ENCODE results near the gene FBL.

GRCh38 chr19:39796000-39796498 is 50.1 kb downstream of the FBL start:
- TF ChIP-seq POLR2A (IDR thresholded peaks at IDR 0.05) (no peak), POLR2AphosphoS5 (IDR thresholded peaks at IDR 0.05) (no peak)
- TF ChIP-seq, protein P1, sequence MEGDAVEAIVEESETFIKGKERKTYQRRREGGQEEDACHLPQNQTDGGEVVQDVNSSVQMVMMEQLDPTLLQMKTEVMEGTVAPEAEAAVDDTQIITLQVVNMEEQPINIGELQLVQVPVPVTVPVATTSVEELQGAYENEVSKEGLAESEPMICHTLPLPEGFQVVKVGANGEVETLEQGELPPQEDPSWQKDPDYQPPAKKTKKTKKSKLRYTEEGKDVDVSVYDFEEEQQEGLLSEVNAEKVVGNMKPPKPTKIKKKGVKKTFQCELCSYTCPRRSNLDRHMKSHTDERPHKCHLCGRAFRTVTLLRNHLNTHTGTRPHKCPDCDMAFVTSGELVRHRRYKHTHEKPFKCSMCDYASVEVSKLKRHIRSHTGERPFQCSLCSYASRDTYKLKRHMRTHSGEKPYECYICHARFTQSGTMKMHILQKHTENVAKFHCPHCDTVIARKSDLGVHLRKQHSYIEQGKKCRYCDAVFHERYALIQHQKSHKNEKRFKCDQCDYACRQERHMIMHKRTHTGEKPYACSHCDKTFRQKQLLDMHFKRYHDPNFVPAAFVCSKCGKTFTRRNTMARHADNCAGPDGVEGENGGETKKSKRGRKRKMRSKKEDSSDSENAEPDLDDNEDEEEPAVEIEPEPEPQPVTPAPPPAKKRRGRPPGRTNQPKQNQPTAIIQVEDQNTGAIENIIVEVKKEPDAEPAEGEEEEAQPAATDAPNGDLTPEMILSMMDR (IDR thresholded peaks at IDR 0.05) = no peak

All from prostate gland (tissue), 2 donors.